ENCODE data around the gene PLTP. TPM values are rescaled to one million over a fixed set of nuclear protein-coding genes. Genes with fewer than 3 reads are reported as not detected.

The PLTP gene
- total RNA-seq, 4 donors from 2014 or later = 74.7 to 713 (median 134) TPM

DNA sequence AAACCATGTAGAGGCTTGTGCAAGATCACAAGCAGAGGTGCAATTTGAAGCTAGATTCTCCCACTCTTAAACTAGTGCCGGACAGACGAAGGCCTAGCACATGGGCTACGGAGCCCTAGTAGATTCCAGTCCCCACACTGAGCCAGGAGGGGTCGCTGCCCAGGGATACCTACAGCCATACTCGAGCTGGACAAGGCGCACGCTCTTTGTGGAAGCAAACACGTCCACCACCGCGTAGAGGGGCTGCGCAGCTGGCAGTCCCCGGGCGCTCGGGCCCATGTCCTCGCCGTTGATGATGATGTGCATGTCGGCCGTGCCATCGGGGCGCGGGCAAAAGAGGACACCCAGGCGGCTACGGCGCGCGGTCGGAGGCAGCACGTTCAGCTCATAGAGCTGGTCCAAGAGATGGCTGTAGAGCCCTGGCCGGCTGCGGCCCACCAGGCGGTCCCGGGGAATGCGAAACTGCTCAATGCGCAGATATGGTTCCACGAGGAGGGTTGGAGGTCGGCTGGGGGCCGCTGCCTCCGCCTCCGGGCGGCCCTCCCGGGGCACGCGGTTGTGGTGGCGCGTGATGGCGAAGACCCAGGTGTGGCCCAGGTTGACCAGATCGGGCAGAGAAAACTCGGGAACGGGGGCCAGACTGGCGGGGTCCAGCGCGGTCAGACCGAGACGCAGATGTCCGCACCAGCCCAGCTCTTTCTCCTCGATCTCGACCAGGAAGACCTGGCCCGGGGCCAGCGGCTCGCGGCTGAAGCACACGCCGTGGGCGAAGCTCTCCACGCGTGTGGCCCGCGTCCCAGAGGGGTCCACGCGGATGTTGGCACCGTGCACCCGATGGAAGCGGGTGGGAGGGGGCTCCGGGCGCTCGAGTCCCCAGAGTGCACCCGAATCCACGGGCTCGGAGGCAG lies 21.6 kb downstream of the PLTP start:
- peaks cover 0 to 64% (median 16%) of the 10 kb centered on the region in 3 donors for H3K36me3 ChIP-seq
- H3K27me3 ChIP-seq = no peaks in the 10 kb centered on the region
- H3K4me1 ChIP-seq = peaks cover 0 to 38% (median 20%) of the 10 kb centered on the region in 4 donors
- DNase-seq (ENCODE audit: low spot score in 2 of 2) = peak; percentile 74 to 92
- H3K9me3 ChIP-seq = no peaks in the 10 kb centered on the region
- WGBS, 2 donors = 0 to 1% methylated on average over 36 to 58 of the region's 79 CpGs
- peak in 1 of 2 donors; percentile 57 for TF ChIP-seq EP300 (IDR thresholded peaks at IDR 0.05)
- TF ChIP-seq, protein P1, sequence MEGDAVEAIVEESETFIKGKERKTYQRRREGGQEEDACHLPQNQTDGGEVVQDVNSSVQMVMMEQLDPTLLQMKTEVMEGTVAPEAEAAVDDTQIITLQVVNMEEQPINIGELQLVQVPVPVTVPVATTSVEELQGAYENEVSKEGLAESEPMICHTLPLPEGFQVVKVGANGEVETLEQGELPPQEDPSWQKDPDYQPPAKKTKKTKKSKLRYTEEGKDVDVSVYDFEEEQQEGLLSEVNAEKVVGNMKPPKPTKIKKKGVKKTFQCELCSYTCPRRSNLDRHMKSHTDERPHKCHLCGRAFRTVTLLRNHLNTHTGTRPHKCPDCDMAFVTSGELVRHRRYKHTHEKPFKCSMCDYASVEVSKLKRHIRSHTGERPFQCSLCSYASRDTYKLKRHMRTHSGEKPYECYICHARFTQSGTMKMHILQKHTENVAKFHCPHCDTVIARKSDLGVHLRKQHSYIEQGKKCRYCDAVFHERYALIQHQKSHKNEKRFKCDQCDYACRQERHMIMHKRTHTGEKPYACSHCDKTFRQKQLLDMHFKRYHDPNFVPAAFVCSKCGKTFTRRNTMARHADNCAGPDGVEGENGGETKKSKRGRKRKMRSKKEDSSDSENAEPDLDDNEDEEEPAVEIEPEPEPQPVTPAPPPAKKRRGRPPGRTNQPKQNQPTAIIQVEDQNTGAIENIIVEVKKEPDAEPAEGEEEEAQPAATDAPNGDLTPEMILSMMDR (IDR thresholded peaks at IDR 0.05) = peak; percentile 40 to 81 (median 62)
- no peak for TF ChIP-seq POLR2A (IDR thresholded peaks at IDR 0.05)
- H3K4me3 ChIP-seq = peak overlapping the region; percentile 60 to 85 (median 66)
- peak overlapping the region; percentile 47 to 86 (median 84) for H3K27ac ChIP-seq

DNA sequence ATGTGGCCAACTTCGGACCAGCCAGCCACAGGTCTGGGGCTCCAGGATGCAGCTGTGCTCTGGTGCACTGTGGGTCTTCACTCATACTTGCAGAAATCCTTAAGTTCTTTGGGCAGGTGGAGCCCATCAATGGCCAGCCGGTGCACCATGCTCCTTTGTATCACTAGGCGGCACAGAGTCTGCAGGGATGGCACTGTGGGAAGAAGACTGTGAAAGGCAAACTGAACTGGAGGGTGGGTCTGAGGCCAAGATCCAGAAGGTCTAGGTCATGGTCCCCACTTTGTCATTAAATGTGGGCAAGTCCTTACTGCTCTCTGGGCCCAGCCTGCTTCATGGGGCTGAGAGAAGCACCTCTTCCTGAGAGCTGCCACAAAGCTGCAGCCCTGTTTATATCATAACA lies 23.3 kb downstream of the PLTP start:
- no peak overlapping the region for H3K4me3 ChIP-seq
- WGBS, 2 donors = 83 to 93% methylated on average over 2 to 3 of the region's 3 CpGs
- peaks cover 0 to 51% (median 24%) of the 10 kb centered on the region in 4 donors for H3K4me1 ChIP-seq
- peaks cover 0 to 63% (median 3%) of the 10 kb centered on the region in 3 donors for H3K36me3 ChIP-seq
- DNase-seq (ENCODE audit: low spot score in 2 of 2) = no peak
- no peaks in the 10 kb centered on the region for H3K9me3 ChIP-seq
- H3K27ac ChIP-seq = no peak overlapping the region
- no peaks in the 10 kb centered on the region for H3K27me3 ChIP-seq
- TF ChIP-seq EP300 (IDR thresholded peaks at IDR 0.05) (no peak), POLR2A (IDR thresholded peaks at IDR 0.05) (no peak)
- TF ChIP-seq, protein P1 (IDR thresholded peaks at IDR 0.05) = no peak

DNA sequence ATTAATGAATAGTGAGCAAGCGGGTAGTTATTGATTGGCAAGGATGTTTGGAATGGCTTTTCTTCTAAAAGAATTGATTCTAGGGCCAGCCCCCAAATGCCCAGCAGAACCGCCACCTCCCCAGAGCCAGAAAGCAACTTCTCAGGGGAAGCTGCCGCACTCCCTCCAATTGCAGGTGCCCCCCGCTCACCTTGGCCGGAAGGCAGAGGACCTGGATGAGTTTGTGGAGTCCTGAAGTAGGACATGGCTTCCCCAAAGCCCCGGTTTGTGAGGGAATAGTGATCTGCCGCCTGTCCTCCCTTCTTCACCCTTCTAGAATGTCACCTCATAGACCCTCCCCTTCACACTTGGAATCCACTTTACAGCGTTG lies 24.6 kb downstream of the PLTP start, which contains the start of gene SPATA25:
SPATA25 (minus strand) TSS at position 277 of the 370 bp plus-strand sequence; CDS start at position 245, 32 bp downstream.
- 90 to 93% methylated on average over 8 of the region's 8 CpGs for WGBS, 2 donors
- DNase-seq (ENCODE audit: low spot score in 2 of 2) = no peak
- no peak for TF ChIP-seq EP300 (IDR thresholded peaks at IDR 0.05)
- TF ChIP-seq POLR2A (IDR thresholded peaks at IDR 0.05) = no peak
- TF ChIP-seq, protein P1 (IDR thresholded peaks at IDR 0.05) = no peak
- no peak within 1 kb of the TSS for H3K27ac ChIP-seq
- H3K4me1 ChIP-seq = peaks cover 0 to 56% (median 20%) of the 10 kb centered on the region in 4 donors
- H3K4me3 ChIP-seq = no peak within 1 kb of the TSS
- H3K27me3 ChIP-seq = no peaks in the 10 kb centered on the region
- peaks cover 0 to 63% (median 3%) of the 10 kb centered on the region in 3 donors for H3K36me3 ChIP-seq
- no peaks in the 10 kb centered on the region for H3K9me3 ChIP-seq

DNA sequence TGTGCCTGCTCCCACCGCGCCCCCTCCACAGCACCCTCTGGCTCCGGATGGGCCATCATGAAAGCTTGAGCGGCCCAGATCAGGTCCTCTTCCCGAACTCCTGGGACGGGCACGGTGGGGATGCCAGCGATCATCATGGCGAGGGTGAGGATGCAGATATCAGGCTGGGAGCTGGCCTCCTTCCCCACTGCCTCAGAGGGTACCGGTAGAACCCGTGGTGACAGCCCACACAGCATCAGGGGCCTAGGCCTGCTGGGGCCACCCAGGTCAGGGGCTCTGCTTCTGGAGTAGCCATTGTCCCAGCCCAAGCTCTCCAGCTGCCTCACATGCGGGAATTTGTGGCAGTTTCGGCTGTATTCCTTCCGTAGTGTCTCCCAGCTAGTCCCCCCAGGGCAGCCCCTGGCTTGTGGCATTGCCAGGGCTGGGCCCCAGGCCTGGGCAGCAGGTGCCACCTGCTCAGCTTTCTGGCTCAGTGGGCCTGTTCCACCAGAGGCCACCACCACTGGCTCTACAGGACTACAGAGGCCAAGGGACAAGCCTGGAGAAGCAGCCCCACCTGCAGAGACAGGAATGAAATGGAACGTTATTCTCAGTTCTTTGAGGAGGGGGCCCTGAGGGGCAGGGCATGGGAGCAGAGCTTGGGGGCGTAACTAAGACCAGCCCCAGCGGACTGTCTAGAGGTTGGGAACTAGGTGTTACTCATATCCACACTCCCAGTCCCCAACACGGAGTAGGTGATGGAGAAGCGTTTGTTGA lies 25.2 kb downstream of the PLTP start:
- TF ChIP-seq POLR2A (IDR thresholded peaks at IDR 0.05) (no peak), EP300 (IDR thresholded peaks at IDR 0.05) (no peak)
- TF ChIP-seq, protein P1 (IDR thresholded peaks at IDR 0.05) = no peak
- H3K4me3 ChIP-seq = no peak overlapping the region
- H3K4me1 ChIP-seq = peaks cover 0 to 56% (median 17%) of the 10 kb centered on the region in 4 donors
- peaks cover 0 to 62% (median 3%) of the 10 kb centered on the region in 3 donors for H3K36me3 ChIP-seq
- 80 to 93% methylated on average over 12 to 18 of the region's 19 CpGs for WGBS, 2 donors
- no peak for DNase-seq (ENCODE audit: low spot score in 2 of 2)
- H3K27ac ChIP-seq = no peak overlapping the region
- H3K27me3 ChIP-seq = no peaks in the 10 kb centered on the region
- no peaks in the 10 kb centered on the region for H3K9me3 ChIP-seq
